Thyroid gland (tissue), 4 donors: ENCODE results near the gene RNF32.

Experiments
- CTCF ChIP-seq, 6 experiments: fragments of 200-600 bp in 3 of 6; fragments of 450-650 bp in 3 of 6; sonication (generic) in 3 of 6; IDR thresholded peaks; one replicate each; pipeline ENCODE4 v1.5.1; 2016 to 2019; ENCODE audit warnings: antibody characterized with exemption in 6 of 6, mild to moderate bottlenecking in 2 of 6, inconsistent platforms in 1 of 6, moderate library complexity in 1 of 6
- POLR2A ChIP-seq, 2 donors: fragments of 450-650 bp; IDR thresholded peaks; one replicate each; pipeline ENCODE4 v1.6.1; 2017; ENCODE audit warnings: antibody characterized with exemption in 2 of 2, mild to moderate bottlenecking in 2 of 2, moderate library complexity in 1 of 2

GRCh38 chr7:156611014-156612010, 29.3 kb upstream of the RNF32 start:
- TF ChIP-seq CTCF (IDR thresholded peaks at IDR 0.05) (no peak), POLR2A (IDR thresholded peaks at IDR 0.05) (no peak)
